ENCODE data around the gene VAMP2.

The VAMP2 gene

DNA sequence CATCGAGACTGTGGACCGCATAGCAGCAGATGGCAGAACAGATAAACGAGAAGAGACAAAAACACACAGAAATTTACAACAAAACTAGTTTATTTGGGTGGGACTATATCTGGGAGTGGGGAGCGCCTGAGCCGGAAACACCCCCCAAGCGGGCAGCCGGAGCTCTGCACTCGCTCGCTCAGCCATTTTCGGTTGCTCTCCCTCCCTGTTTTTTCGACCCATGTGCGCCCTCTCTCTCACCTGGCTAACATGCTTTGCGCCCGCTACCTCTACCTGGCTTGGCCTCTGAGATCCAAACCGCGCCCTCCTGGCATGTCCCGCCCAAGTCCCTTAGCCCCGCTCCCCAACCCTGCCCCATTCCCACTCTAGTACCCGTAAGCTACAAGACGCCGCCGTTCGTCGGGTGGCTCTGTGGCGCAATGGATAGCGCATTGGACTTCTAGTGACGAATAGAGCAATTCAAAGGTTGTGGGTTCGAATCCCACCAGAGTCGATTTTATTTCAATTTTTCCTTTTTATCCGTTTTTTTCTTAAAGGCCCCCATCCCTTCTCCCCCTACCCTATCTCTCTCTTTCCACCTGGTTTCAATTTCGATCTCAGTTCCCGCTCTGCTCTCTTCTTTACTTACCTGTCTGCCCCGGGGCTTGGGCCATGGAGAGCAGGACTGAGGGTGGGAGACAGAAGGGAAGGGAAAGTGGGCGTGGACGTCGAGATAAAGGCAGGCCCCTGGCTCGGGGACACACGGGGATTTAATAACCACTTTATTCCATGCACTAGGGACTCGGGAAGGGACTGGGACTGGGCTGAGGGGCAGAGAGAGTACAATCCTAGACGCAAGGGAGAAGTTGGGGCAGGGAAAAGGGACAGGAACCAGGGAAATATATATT, 42.0 kb downstream of the VAMP2 start (continued):
- TF ChIP-seq, protein P1, sequence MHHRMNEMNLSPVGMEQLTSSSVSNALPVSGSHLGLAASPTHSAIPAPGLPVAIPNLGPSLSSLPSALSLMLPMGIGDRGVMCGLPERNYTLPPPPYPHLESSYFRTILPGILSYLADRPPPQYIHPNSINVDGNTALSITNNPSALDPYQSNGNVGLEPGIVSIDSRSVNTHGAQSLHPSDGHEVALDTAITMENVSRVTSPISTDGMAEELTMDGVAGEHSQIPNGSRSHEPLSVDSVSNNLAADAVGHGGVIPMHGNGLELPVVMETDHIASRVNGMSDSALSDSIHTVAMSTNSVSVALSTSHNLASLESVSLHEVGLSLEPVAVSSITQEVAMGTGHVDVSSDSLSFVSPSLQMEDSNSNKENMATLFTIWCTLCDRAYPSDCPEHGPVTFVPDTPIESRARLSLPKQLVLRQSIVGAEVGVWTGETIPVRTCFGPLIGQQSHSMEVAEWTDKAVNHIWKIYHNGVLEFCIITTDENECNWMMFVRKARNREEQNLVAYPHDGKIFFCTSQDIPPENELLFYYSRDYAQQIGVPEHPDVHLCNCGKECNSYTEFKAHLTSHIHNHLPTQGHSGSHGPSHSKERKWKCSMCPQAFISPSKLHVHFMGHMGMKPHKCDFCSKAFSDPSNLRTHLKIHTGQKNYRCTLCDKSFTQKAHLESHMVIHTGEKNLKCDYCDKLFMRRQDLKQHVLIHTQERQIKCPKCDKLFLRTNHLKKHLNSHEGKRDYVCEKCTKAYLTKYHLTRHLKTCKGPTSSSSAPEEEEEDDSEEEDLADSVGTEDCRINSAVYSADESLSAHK (tag by site-specific recombination; IDR thresholded peaks at IDR 0.05) = peak; percentile 64; the same call in 1 of the 2 replicates
- no peak for TF ChIP-seq SALL2 (tag by site-specific recombination; IDR thresholded peaks at IDR 0.05; ENCODE audit: borderline replicate concordance)
- TF ChIP-seq ZNF174 (tag by site-specific recombination; IDR thresholded peaks at IDR 0.05) = no peak
- TF ChIP-seq, protein P2, sequence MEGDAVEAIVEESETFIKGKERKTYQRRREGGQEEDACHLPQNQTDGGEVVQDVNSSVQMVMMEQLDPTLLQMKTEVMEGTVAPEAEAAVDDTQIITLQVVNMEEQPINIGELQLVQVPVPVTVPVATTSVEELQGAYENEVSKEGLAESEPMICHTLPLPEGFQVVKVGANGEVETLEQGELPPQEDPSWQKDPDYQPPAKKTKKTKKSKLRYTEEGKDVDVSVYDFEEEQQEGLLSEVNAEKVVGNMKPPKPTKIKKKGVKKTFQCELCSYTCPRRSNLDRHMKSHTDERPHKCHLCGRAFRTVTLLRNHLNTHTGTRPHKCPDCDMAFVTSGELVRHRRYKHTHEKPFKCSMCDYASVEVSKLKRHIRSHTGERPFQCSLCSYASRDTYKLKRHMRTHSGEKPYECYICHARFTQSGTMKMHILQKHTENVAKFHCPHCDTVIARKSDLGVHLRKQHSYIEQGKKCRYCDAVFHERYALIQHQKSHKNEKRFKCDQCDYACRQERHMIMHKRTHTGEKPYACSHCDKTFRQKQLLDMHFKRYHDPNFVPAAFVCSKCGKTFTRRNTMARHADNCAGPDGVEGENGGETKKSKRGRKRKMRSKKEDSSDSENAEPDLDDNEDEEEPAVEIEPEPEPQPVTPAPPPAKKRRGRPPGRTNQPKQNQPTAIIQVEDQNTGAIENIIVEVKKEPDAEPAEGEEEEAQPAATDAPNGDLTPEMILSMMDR (tag by site-specific recombination; IDR thresholded peaks at IDR 0.05) = peak; percentile 89
- no peak for TF ChIP-seq ZNF23 (tag by site-specific recombination; IDR thresholded peaks at IDR 0.05; ENCODE audit: borderline replicate concordance)
- no peak for TF ChIP-seq ZNF747 (tag by site-specific recombination; IDR thresholded peaks at IDR 0.05)
- TF ChIP-seq, protein P3, sequence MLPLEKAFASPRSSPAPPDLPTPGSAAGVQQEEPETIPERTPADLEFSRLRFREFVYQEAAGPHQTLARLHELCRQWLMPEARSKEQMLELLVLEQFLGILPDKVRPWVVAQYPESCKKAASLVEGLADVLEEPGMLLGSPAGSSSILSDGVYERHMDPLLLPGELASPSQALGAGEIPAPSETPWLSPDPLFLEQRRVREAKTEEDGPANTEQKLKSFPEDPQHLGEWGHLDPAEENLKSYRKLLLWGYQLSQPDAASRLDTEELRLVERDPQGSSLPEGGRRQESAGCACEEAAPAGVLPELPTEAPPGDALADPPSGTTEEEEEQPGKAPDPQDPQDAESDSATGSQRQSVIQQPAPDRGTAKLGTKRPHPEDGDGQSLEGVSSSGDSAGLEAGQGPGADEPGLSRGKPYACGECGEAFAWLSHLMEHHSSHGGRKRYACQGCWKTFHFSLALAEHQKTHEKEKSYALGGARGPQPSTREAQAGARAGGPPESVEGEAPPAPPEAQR (tag by site-specific recombination; IDR thresholded peaks at IDR 0.05) = peak; percentile 83; the same call in 1 of the 2 replicates
- TF ChIP-seq ZNF211 (tag by site-specific recombination; IDR thresholded peaks at IDR 0.05; ENCODE audit: low read depth) = no peak
- no peak for TF ChIP-seq ZNF423 (tag by site-specific recombination; IDR thresholded peaks at IDR 0.05)
- TF ChIP-seq KLF8 (tag by site-specific recombination; IDR thresholded peaks at IDR 0.05) = peak; percentile 89
- TF ChIP-seq ZNF37A (tag by site-specific recombination; IDR thresholded peaks at IDR 0.05) = no peak
- no peak for TF ChIP-seq ZNF785 (tag by site-specific recombination; IDR thresholded peaks at IDR 0.05)
- TF ChIP-seq ZNF239 (tag by site-specific recombination; IDR thresholded peaks at IDR 0.05) = no peak
- 0 out of 2 replicates have a peak, but pooled peaks have one; percentile 5 for TF ChIP-seq FEZF1 (tag by site-specific recombination; IDR thresholded peaks at IDR 0.05)
- TF ChIP-seq RBAK (tag by site-specific recombination; IDR thresholded peaks at IDR 0.05) = no peak
- peak; percentile 77; the same call in 1 of the 2 replicates for TF ChIP-seq ZSCAN23 (tag by site-specific recombination; IDR thresholded peaks at IDR 0.05)
- TF ChIP-seq ZNF202 (tag by site-specific recombination; IDR thresholded peaks at IDR 0.05; ENCODE audit: borderline replicate concordance) = no peak

DNA sequence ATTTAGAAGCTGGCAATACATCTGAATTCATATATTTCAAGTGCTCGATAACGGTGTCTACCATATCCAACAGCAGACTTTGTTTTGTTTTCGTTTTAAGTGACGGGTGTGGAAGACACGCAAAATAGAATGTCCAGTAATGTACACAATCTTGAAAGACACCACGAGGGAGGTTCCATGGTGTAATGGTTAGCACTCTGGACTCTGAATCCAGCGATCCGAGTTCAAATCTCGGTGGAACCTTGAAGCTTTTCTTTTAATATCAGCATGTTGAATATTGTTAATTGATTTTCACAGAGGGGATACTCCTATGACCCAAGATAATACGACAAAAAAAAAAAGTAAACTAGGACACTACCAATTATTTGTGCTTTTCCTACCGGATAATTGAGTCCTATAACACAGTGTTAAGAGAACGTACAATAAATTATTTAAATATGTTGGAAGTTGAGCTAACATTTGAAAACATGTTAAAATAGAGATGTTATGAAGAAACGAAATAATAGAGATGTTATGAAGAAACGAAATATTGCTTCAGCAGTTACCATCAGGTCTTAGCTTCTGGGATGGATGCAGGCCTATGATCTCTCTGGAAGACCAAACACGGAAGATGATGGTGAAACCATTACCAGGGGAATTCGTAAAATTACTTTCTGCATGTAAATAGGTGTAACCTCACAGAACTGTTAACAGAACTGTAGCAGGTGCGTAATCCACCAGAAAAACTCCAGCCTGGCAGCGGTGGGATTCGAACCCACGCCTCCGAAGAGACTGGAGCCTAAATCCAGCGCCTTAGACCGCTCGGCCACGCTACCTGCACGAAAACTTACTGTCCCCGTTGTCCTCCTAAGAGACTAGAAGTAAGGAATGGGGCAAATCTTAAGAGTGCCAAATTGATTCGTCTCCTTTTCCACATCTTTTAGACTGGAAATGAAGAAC, 42.9 kb downstream of the VAMP2 start:
- Histone ChIP-seq H3K36me3 (ENCODE audit: control insufficient read depth in 2 of 2, insufficient read depth in 1 of 2, low read length in 2 of 2) (no peaks in the 10 kb centered on the region), H3K9me3 (ENCODE audit: control insufficient read depth, insufficient read depth, low read depth, low read length) (no peaks in the 10 kb centered on the region), H3K27ac (ENCODE audit: extremely low read depth, low read depth, low read length) (peak overlapping the region; percentile 35; the same call in 1 of the 2 replicates), H3K4me3 (ENCODE audit: low read depth, low read length) (peak overlapping the region; percentile 70), H3K4me1 (ENCODE audit: control insufficient read depth, insufficient read depth, low read length) (peaks cover 7% of the 10 kb centered on the region)
- ChIA-PET POLR2A (interaction anchor here (0.6 to 3.5 kb wide), 19 partner anchors 9 to 790 kb away, joined by 3 to 32 read pairs (median 7); partner anchors contain the start of genes AURKB, BORCS6, CTC1 and PFAS), CTCF (interaction anchor here (0.5 to 3.5 kb wide), 55 partner anchors 10 to 662 kb away, joined by 3 to 81 read pairs (median 5); partner anchors contain the start of genes ALOX12B, AURKB and CTC1)
- TF ChIP-seq ZNF785 (tag by site-specific recombination; IDR thresholded peaks at IDR 0.05) (peak; percentile 69; the same call in 1 of the 2 replicates), ZNF776 (tag by site-specific recombination; IDR thresholded peaks at IDR 0.05; ENCODE audit: borderline replicate concordance) (no peak), ZNF184 (tag by site-specific recombination; IDR thresholded peaks at IDR 0.05) (peak; percentile 85; the same call in 1 of the 2 replicates), BCL11B (tag by site-specific recombination; IDR thresholded peaks at IDR 0.05; ENCODE audit: low read depth) (peak; percentile 52; the same call in 1 of the 2 replicates), ZNF112 (tag by site-specific recombination; IDR thresholded peaks at IDR 0.05) (no peak)
- TF ChIP-seq, protein P4, sequence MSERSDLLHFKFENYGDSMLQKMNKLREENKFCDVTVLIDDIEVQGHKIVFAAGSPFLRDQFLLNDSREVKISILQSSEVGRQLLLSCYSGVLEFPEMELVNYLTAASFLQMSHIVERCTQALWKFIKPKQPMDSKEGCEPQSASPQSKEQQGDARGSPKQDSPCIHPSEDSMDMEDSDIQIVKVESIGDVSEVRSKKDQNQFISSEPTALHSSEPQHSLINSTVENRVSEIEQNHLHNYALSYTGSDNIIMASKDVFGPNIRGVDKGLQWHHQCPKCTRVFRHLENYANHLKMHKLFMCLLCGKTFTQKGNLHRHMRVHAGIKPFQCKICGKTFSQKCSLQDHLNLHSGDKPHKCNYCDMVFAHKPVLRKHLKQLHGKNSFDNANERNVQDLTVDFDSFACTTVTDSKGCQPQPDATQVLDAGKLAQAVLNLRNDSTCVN (tag by site-specific recombination; optimal IDR thresholded peaks at IDR 0.05) = peak; percentile 29
- TF ChIP-seq, protein P5, sequence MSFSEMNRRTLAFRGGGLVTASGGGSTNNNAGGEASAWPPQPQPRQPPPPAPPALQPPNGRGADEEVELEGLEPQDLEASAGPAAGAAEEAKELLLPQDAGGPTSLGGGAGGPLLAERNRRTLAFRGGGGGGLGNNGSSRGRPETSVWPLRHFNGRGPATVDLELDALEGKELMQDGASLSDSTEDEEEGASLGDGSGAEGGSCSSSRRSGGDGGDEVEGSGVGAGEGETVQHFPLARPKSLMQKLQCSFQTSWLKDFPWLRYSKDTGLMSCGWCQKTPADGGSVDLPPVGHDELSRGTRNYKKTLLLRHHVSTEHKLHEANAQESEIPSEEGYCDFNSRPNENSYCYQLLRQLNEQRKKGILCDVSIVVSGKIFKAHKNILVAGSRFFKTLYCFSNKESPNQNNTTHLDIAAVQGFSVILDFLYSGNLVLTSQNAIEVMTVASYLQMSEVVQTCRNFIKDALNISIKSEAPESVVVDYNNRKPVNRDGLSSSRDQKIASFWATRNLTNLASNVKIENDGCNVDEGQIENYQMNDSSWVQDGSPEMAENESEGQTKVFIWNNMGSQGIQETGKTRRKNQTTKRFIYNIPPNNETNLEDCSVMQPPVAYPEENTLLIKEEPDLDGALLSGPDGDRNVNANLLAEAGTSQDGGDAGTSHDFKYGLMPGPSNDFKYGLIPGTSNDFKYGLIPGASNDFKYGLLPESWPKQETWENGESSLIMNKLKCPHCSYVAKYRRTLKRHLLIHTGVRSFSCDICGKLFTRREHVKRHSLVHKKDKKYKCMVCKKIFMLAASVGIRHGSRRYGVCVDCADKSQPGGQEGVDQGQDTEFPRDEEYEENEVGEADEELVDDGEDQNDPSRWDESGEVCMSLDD (tag by site-specific recombination; IDR thresholded peaks at IDR 0.05) = no peak

Data from HEK293 (cell line).